SK-N-SH (cell line): ENCODE data around the gene TNRC6B. TPM values are rescaled to one million over a fixed set of nuclear protein-coding genes. Genes with fewer than 3 reads are reported as not detected.
"Not testable (repeated sequence)": the region's sequence is repeated elsewhere in the genome, so short reads cannot be mapped to it uniquely, and the experiment has no call there.

Experiments
- CTCF ChIA-PET: fragments of 300-600, 350-600 bp; formaldehyde crosslinking; extraction: SDS; loops from one replicate; lab custom pipeline; 2021; lab: Yijun Ruan, JAX
- POLR2A ChIA-PET: fragments of 350-600 bp; sonication (Branson Sonifier 250); formaldehyde crosslinking; extraction: SDS; loops from one replicate; lab custom pipeline; 2020; ENCODE audit warnings: antibody characterized with exemption, inconsistent platforms; lab: Yijun Ruan, JAX
- DNase-seq: peaks from one replicate; pipeline ENCODE4 v3.0.0; 2012
- H2AFZ ChIP-seq: fragments of 200-600 bp; sonication (generic); 2 replicates; pipeline ENCODE4 v1.8.1; 2016; ENCODE audit warnings: antibody characterized with exemption, mild to moderate bottlenecking, low read depth
- H3F3A ChIP-seq: fragments of 200-600 bp; sonication (generic); replicated peaks from 2 replicates; pipeline ENCODE3; 2016; ENCODE audit warnings: antibody characterized with exemption, mild to moderate bottlenecking; ENCODE audit not compliant: insufficient read depth
- H3K27ac ChIP-seq, 2 experiments: fragments of 200-500 bp in 1 of 2; fragments of 200-600 bp in 1 of 2; sonication (Bioruptor generic) in 1 of 2; sonication (generic), shearing (Covaris generic) in 1 of 2; 2 replicates each; pipeline versions ENCODE4 v1.5.1 to v1.6.1; 2014 to 2016; ENCODE audit warnings: low read depth in 2 of 2, inconsistent platforms in 1 of 2, low read length in 1 of 2, mild to moderate bottlenecking in 1 of 2, mixed read lengths in 1 of 2
- H3K27me3 ChIP-seq: fragments of 200-600 bp; sonication (generic), shearing (Covaris generic); 2 replicates; pipeline ENCODE4 v1.6.1; 2016; ENCODE audit warnings: mixed run types; ENCODE audit not compliant: insufficient read depth
- H3K36me3 ChIP-seq, 2 experiments: fragments of 200-500 bp in 1 of 2; fragments of 200-600 bp in 1 of 2; sonication (Bioruptor generic) in 1 of 2; sonication (generic) in 1 of 2; replicated peaks in 1 of 2; 2 replicates each; pipeline versions ENCODE3 to v1.5.1; 2014 to 2016; ENCODE audit warnings: low read length in 1 of 2, mild to moderate bottlenecking in 1 of 2; ENCODE audit not compliant: insufficient read depth in 2 of 2, control insufficient read depth in 1 of 2
- H3K4me1 ChIP-seq, 2 experiments: fragments of 200-500 bp in 1 of 2; fragments of 200-600 bp in 1 of 2; sonication (Bioruptor generic) in 1 of 2; sonication (generic), shearing (Covaris generic) in 1 of 2; 2 replicates each; pipeline versions ENCODE4 v1.5.1 to v1.6.1; 2014 to 2016; ENCODE audit warnings: low read depth in 1 of 2, low read length in 1 of 2, mixed run types in 1 of 2; ENCODE audit not compliant: insufficient read depth in 2 of 2, control insufficient read depth in 1 of 2
- H3K4me2 ChIP-seq: fragments of 200-600 bp; sonication (generic), shearing (Covaris generic); 2 replicates; pipeline ENCODE4 v1.6.1; 2017; ENCODE audit warnings: mixed run types
- H3K4me3 ChIP-seq, 2 experiments: fragments of 200-500 bp in 1 of 2; fragments of 200-600 bp in 1 of 2; sonication (Bioruptor generic) in 1 of 2; sonication (generic), shearing (Covaris generic) in 1 of 2; 2 replicates each; pipeline versions ENCODE4 v1.5.1 to v1.8.1; 2014 to 2016; ENCODE audit warnings: low read depth in 2 of 2, inconsistent platforms in 1 of 2, low read length in 1 of 2, mild to moderate bottlenecking in 1 of 2, mixed read lengths in 1 of 2, moderate library complexity in 1 of 2
- H3K79me2 ChIP-seq: fragments of 200-600 bp; sonication (generic); 2 replicates; pipeline ENCODE4 v1.8.1; 2017; ENCODE audit warnings: mild to moderate bottlenecking; ENCODE audit not compliant: insufficient read depth
- H3K9ac ChIP-seq: fragments of 200-600 bp; sonication (generic); 2 replicates; pipeline ENCODE4 v1.6.1; 2017; ENCODE audit warnings: mixed run types
- H3K9me2 ChIP-seq: fragments of 200-600 bp; sonication (generic); 2 replicates; pipeline ENCODE4 v1.6.1; 2017; ENCODE audit warnings: mixed run types
- H3K9me3 ChIP-seq: fragments of 200-600 bp; sonication (generic); 2 replicates; pipeline ENCODE4 v1.6.1; 2017; ENCODE audit warnings: mixed run types, mild to moderate bottlenecking, moderate library complexity
- H4K20me1 ChIP-seq: fragments of 200-600 bp; sonication (generic); 2 replicates; pipeline ENCODE4 v1.6.1; 2017; ENCODE audit warnings: mild to moderate bottlenecking, mixed run types; ENCODE audit not compliant: insufficient read depth
- CHD2 ChIP-seq: fragments of 150-350 bp; IDR thresholded peaks from 2 replicates; pipeline ENCODE4 v1.6.1; 2018; ENCODE audit warnings: low read length; ENCODE audit not compliant: partially characterized antibody
- ELF1 ChIP-seq: IDR thresholded peaks from 2 replicates; pipeline ENCODE4 v1.4.0; 2012
- EP300 ChIP-seq, 2 experiments: IDR thresholded peaks; 2 replicates each; pipeline versions ENCODE4 v1.4.0 to v1.6.1; 2012; ENCODE audit warnings: borderline replicate concordance in 1 of 2, low read depth in 1 of 2, low read length in 1 of 2
- EZH2phosphoT487 ChIP-seq: fragments of 200-600 bp; sonication (generic); IDR thresholded peaks from 2 replicates; pipeline ENCODE4 v1.6.1; 2017; ENCODE audit warnings: low read depth, mixed run types, mild to moderate bottlenecking, antibody characterized with exemption, moderate library complexity, borderline replicate concordance
- FOSL2 ChIP-seq: IDR thresholded peaks from 2 replicates; pipeline ENCODE4 v1.4.0; 2012; ENCODE audit warnings: low read depth, mild to moderate bottlenecking, moderate library complexity, borderline replicate concordance
- FOXJ3 ChIP-seq: sonication (generic); formaldehyde crosslinking; IDR thresholded peaks from 2 replicates; pipeline ENCODE4 v1.5.1; 2020; ENCODE audit warnings: mild to moderate bottlenecking, missing genetic modification reagents
- FOXM1 ChIP-seq: IDR thresholded peaks from 2 replicates; pipeline ENCODE4 v1.4.0; 2012; ENCODE audit warnings: low read depth, mild to moderate bottlenecking
- GABPA ChIP-seq: IDR thresholded peaks from 2 replicates; pipeline ENCODE4 v1.4.0; 2012; ENCODE audit warnings: low read depth, mild to moderate bottlenecking
- GATA2 ChIP-seq: sonication (generic); formaldehyde crosslinking; IDR thresholded peaks from 2 replicates; pipeline ENCODE4 v1.5.0; 2020; ENCODE audit warnings: mild to moderate bottlenecking, missing genetic modification reagents
- JUND ChIP-seq: IDR thresholded peaks from 2 replicates; pipeline ENCODE4 v1.4.0; 2012
- MXI1 ChIP-seq: IDR thresholded peaks from 2 replicates; pipeline ENCODE4 v1.6.1; 2012; ENCODE audit warnings: mild to moderate bottlenecking, low read depth, low read length, improper control_type of control experiment
- NFIC ChIP-seq: IDR thresholded peaks from 2 replicates; pipeline ENCODE4 v1.4.0; 2012; ENCODE audit warnings: borderline replicate concordance
- NRF1 ChIP-seq: IDR thresholded peaks from 2 replicates; pipeline ENCODE4 v1.6.1; 2012; ENCODE audit warnings: low read depth, mild to moderate bottlenecking, low read length
- POLR2AphosphoS5 ChIP-seq: IDR thresholded peaks from 2 replicates; pipeline ENCODE4 v1.6.1; 2012; ENCODE audit warnings: low read depth, low read length
- RFX5 ChIP-seq: IDR thresholded peaks from 2 replicates; pipeline ENCODE4 v1.6.1; 2012; ENCODE audit warnings: mild to moderate bottlenecking, improper control_type of control experiment, low read length
- TAF1 ChIP-seq: IDR thresholded peaks from 2 replicates; pipeline ENCODE4 v1.6.1; 2012; ENCODE audit warnings: low read depth, mild to moderate bottlenecking, low read length, moderate library complexity, borderline replicate concordance
- TCF12 ChIP-seq: IDR thresholded peaks from 2 replicates; pipeline ENCODE4 v1.4.0; 2012
- TEAD4 ChIP-seq: IDR thresholded peaks from 2 replicates; pipeline ENCODE4 v1.4.0; 2012; ENCODE audit warnings: mild to moderate bottlenecking, borderline replicate concordance; ENCODE audit not compliant: insufficient read depth
- USF2 ChIP-seq: fragments of 150-350 bp; IDR thresholded peaks from 2 replicates; pipeline ENCODE4 v1.6.1; 2017; ENCODE audit warnings: antibody characterized with exemption, low read length, low read depth, borderline replicate concordance
- ZBTB33 ChIP-seq: IDR thresholded peaks from 2 replicates; pipeline ENCODE4 v1.4.0; 2012; ENCODE audit warnings: low read depth, borderline replicate concordance
- WGBS: methylation state at CpG from one replicate; pipeline ENCODE4 v1.1.6; 2017; ENCODE audit warnings: low lambda C conversion rate; 5-methylcytosine and 5-hydroxymethylcytosine counted together
- polyA plus RNA-seq, 3 experiments: library from polyadenylated mRNA; depleted of rRNA; stranded (reverse); fragments of >200 nt; gene quantifications; 2 replicates each; pipeline ENCODE4 v1.2.3, GENCODE V29; 2012

TNRC6B gene
- polyA plus RNA-seq, 1 of the 3 experiments (the other 2 are of a cell fraction) = 1.2 TPM

GRCh38 chr22:40221055-40221414, 43.3 kb downstream of the TNRC6B start:
- Histone ChIP-seq H3K4me1 (no peaks in the 10 kb centered on the region; a peak in 1 of 4 replicates), H2AFZ (no peak overlapping the region), H3K36me3 (no peaks in the 10 kb centered on the region), H3K9ac (no peak overlapping the region), H3K27me3 (no peaks in the 10 kb centered on the region), H4K20me1 (peaks cover 32% of the 10 kb centered on the region; the same call in 1 of the 2 replicates), H3K9me2 (no peaks in the 10 kb centered on the region), H3K27ac (no peak overlapping the region), H3K4me2 (no peak overlapping the region), H3F3A (no peaks in the 10 kb centered on the region), H3K79me2 (peaks cover 48% of the 10 kb centered on the region), H3K4me3 (no peak overlapping the region), H3K9me3 (no peaks in the 10 kb centered on the region)
- no peak for DNase-seq
- TF ChIP-seq FOXJ3 (CRISPR knock-in tag) (no peak), TAF1 (no peak), NFIC (no peak), GATA2 (CRISPR knock-in tag) (no peak), MXI1 (no peak), FOSL2 (no peak), FOXM1 (no peak), RFX5 (no peak), USF2 (no peak), NRF1 (no peak), CHD2 (no peak), JUND (no peak), GABPA (no peak)
- CTCF ChIA-PET = interaction anchor here (0.7 kb wide), 1 partner anchor 854 kb away, joined by 3 read pairs; no protein-coding TSS in a partner anchor
- POLR2A ChIA-PET = no interaction called here
- 97% methylated on average over 3 of the region's 5 CpGs for WGBS

- peaks cover 32% of the 10 kb centered on the region; the same call in 1 of the 2 replicates for H4K20me1 ChIP-seq
- DNase-seq, CTCF ChIA-PET, H3K9me2 ChIP-seq, H3K4me2 ChIP-seq, H3K9ac ChIP-seq, H3K4me3 ChIP-seq, H3K27me3 ChIP-seq, H3K36me3 ChIP-seq, H3F3A ChIP-seq, POLR2A ChIA-PET, H3K9me3 ChIP-seq, H3K4me1 ChIP-seq, H3K27ac ChIP-seq, H2AFZ ChIP-seq: not testable (repeated sequence)
- WGBS = 93% methylated on average over 8 of the region's 8 CpGs
- H3K79me2 ChIP-seq = peaks cover 45% of the 10 kb centered on the region
Measured at GRCh38 chr22:40222979-40223378, 45.3 kb downstream of the TNRC6B start.

GRCh38 chr22:40224702-40225101, 47.0 kb downstream of the TNRC6B start:
- peaks cover 48% of the 10 kb centered on the region for H3K79me2 ChIP-seq
- no peak overlapping the region for H3K9ac ChIP-seq
- no peaks in the 10 kb centered on the region for H3F3A ChIP-seq
- H2AFZ ChIP-seq = no peak overlapping the region
- no peak overlapping the region for H3K27ac ChIP-seq
- ChIA-PET POLR2A (no interaction called here), CTCF (no interaction called here)
- DNase-seq = no peak
- H3K4me1 ChIP-seq = no peaks in the 10 kb centered on the region; a peak in 1 of 4 replicates
- TF ChIP-seq ELF1 (no peak), TAF1 (no peak), TCF12 (no peak), CHD2 (no peak), EP300 (IDR thresholded peaks at IDR 0.05; ENCODE audit: borderline replicate concordance in 1 of 2, low read depth in 1 of 2, low read length in 1 of 2) (no peak), MXI1 (no peak), POLR2AphosphoS5 (no peak), FOXJ3 (CRISPR knock-in tag) (no peak), TEAD4 (no peak), ZBTB33 (no peak), FOXM1 (no peak), EZH2phosphoT487 (no peak)
- TF ChIP-seq, all 33 proteins: peak for 0
- Histone ChIP-seq H3K4me3 (no peak overlapping the region), H3K36me3 (no peaks in the 10 kb centered on the region), H3K27me3 (no peaks in the 10 kb centered on the region), H3K9me2 (no peaks in the 10 kb centered on the region), H3K4me2 (no peak overlapping the region), H3K9me3 (no peaks in the 10 kb centered on the region), H4K20me1 (peaks cover 25% of the 10 kb centered on the region; the same call in 1 of the 2 replicates)
- 84% methylated on average over 6 of the region's 6 CpGs for WGBS
